Measurements from ENCODE around the gene ULK2.

ULK2 gene

GRCh38 chr17:19726631-19727376, 140.9 kb downstream of the ULK2 start:
- DNase-seq, result no peak

- DNase-seq, result no peak
These were observed 142.2 kb downstream of the ULK2 start for GRCh38 chr17:19725486-19725885.

- DNase-seq, result peak in 1 of 4 experiments; percentile 35
These were observed 143.0 kb downstream of the ULK2 start for GRCh38 chr17:19724501-19725420.

- DNase-seq, result no peak
These were observed 143.8 kb downstream of the ULK2 start for GRCh38 chr17:19723964-19724363.

All from activated naive CD4-positive, alpha-beta T cell (primary cell).